HL-60 (cell line): Measurements from ENCODE around the gene CIZ1.

Experiments used
- CTCF ChIP-seq: IDR thresholded peaks from one replicate; pipeline ENCODE4 v1.5.1; 2011; ENCODE audit warnings: low read length, control low read depth, inconsistent platforms; ENCODE audit not compliant: insufficient read depth
- POLR2AphosphoS5 ChIP-seq: IDR thresholded peaks from 2 replicates; pipeline ENCODE4 v1.6.1; 2012; ENCODE audit warnings: low read depth
- TF ChIP-seq, protein P1 (sequence below): IDR thresholded peaks from 2 replicates; pipeline ENCODE4 v1.6.1; 2012; ENCODE audit warnings: low read depth; ENCODE audit not compliant: insufficient replicate concordance

DNA sequence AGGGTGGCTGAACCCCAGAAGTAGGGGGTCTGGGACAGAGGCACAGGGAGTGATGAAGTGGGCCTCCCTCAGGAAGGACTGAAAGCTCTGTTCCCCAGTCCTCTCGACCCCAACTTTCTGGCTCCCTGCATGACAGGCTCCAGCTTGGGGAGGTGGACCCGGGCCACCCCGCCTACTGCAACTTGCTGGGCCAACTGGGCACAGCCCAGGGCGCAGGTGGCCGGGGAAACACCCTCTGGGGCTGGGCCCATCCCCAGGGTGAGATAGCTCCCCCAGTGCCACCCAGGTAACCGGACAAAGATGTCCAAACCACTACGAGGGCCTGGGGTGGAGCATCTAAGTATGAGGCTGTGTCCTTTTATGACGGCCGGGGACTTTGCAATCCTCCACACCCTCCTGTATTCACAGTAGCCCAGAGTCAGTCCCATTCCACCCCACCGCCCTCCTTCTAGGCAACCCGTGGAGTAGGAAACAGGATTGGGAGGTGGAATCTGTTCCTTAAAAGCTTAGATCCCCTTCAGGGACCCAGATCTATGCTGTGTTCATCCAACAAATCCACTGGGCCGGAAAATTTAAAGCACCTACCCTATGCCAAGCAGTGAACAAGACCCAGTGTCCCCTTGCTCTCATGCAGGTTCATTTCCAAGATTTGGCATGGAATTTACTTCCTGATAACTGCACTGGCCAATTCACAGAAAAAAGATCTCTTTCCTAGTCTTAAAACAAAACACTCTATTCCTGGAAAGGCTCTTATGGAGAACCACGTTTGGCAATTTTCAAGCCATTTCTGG lies 31.7 kb upstream of the CIZ1 start:
- TF ChIP-seq CTCF (no peak), POLR2AphosphoS5 (no peak)
- TF ChIP-seq, protein P1, sequence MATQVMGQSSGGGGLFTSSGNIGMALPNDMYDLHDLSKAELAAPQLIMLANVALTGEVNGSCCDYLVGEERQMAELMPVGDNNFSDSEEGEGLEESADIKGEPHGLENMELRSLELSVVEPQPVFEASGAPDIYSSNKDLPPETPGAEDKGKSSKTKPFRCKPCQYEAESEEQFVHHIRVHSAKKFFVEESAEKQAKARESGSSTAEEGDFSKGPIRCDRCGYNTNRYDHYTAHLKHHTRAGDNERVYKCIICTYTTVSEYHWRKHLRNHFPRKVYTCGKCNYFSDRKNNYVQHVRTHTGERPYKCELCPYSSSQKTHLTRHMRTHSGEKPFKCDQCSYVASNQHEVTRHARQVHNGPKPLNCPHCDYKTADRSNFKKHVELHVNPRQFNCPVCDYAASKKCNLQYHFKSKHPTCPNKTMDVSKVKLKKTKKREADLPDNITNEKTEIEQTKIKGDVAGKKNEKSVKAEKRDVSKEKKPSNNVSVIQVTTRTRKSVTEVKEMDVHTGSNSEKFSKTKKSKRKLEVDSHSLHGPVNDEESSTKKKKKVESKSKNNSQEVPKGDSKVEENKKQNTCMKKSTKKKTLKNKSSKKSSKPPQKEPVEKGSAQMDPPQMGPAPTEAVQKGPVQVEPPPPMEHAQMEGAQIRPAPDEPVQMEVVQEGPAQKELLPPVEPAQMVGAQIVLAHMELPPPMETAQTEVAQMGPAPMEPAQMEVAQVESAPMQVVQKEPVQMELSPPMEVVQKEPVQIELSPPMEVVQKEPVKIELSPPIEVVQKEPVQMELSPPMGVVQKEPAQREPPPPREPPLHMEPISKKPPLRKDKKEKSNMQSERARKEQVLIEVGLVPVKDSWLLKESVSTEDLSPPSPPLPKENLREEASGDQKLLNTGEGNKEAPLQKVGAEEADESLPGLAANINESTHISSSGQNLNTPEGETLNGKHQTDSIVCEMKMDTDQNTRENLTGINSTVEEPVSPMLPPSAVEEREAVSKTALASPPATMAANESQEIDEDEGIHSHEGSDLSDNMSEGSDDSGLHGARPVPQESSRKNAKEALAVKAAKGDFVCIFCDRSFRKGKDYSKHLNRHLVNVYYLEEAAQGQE, result no peak
